Activated CD4-positive, alpha-beta T cell treated with anti-CD3 and anti-CD28 coated beads for 36 hours (primary cell): Measurements from ENCODE around the gene KDM2B. TPM values are rescaled to one million over a fixed set of nuclear protein-coding genes. Genes with fewer than 3 reads are reported as not detected.
A peak's percentile ranks its signal among the peaks of the same experiment; 100 is the strongest.

Source experiments
- ATAC-seq: fragments of 200-7000 bp; cut with Tn5 transposase; one replicate; pipeline ENCODE4 v1.10.0; 2021; ENCODE audit warnings: mild to moderate bottlenecking, moderate library complexity
- CTCF ChIA-PET: fragments of 350-600 bp; sonication (Branson Sonifier 250); formaldehyde crosslinking; loops from one replicate; lab custom pipeline; 2021; ENCODE audit warnings: antibody characterized with exemption; lab: Charles Lee
- POLR2A ChIA-PET: fragments of 350-600 bp; sonication (Branson Sonifier 250); formaldehyde crosslinking; loops from one replicate; lab custom pipeline; 2021; ENCODE audit warnings: antibody characterized with exemption, inconsistent platforms; lab: Charles Lee
- DNase-seq: peaks from one replicate; pipeline ENCODE4 v3.0.0-alpha.2; 2020
- H3K27ac Mint-ChIP-seq: one replicate; pipeline ENCODE4 v1.8.0; 2021; ENCODE audit warnings: mixed read lengths
- H3K27me3 Mint-ChIP-seq: one replicate; pipeline ENCODE4 v1.8.0; 2021; ENCODE audit warnings: mixed read lengths
- H3K36me3 Mint-ChIP-seq: one replicate; pipeline ENCODE4 v1.8.0; 2021; ENCODE audit warnings: low read depth, mixed read lengths
- H3K4me1 Mint-ChIP-seq: one replicate; pipeline ENCODE4 v1.8.0; 2021; ENCODE audit warnings: mixed read lengths
- H3K4me3 Mint-ChIP-seq: one replicate; pipeline ENCODE4 v1.8.0; 2021; ENCODE audit warnings: mild to moderate bottlenecking, moderate library complexity, mixed read lengths
- H3K9me3 Mint-ChIP-seq: one replicate; pipeline ENCODE4 v1.8.0; 2021; ENCODE audit warnings: low read depth, mixed read lengths
- intact Hi-C, 2 experiments: fragments of 100-400 bp; cut with DNase I in 1 of 2; cut with micrococcal nuclease in 1 of 2; formaldehyde crosslinking; loops; one replicate each; pipeline versions ENCODE4 v1.14.2 to v1.15.1; 2022 to 2024; cut with DNase I, micrococcal nuclease
- total RNA-seq, 2 experiments: library from RNA; stranded (reverse); gene quantifications; one replicate each; pipeline ENCODE4 v1.2.3, GENCODE V29; 2021

KDM2B gene
- total RNA-seq, 2 experiments from 2014 or later = 39.2 to 48.7 TPM

- Mint-ChIP-seq H3K27me3 (no peaks in the 10 kb centered on the region), H3K4me3 (no peak overlapping the region), H3K9me3 (no peaks in the 10 kb centered on the region), H3K27ac (no peak overlapping the region), H3K4me1 (no peaks in the 10 kb centered on the region), H3K36me3 (peaks cover 4% of the 10 kb centered on the region)
- DNase-seq (no peak), ATAC-seq (peak; percentile 12)
- intact Hi-C loops = no loop called here
- CTCF ChIA-PET = no interaction called here
- POLR2A ChIA-PET = no interaction called here
Measured at GRCh38 chr12:121514184-121514742, 66.6 kb downstream of the KDM2B start.

DNA sequence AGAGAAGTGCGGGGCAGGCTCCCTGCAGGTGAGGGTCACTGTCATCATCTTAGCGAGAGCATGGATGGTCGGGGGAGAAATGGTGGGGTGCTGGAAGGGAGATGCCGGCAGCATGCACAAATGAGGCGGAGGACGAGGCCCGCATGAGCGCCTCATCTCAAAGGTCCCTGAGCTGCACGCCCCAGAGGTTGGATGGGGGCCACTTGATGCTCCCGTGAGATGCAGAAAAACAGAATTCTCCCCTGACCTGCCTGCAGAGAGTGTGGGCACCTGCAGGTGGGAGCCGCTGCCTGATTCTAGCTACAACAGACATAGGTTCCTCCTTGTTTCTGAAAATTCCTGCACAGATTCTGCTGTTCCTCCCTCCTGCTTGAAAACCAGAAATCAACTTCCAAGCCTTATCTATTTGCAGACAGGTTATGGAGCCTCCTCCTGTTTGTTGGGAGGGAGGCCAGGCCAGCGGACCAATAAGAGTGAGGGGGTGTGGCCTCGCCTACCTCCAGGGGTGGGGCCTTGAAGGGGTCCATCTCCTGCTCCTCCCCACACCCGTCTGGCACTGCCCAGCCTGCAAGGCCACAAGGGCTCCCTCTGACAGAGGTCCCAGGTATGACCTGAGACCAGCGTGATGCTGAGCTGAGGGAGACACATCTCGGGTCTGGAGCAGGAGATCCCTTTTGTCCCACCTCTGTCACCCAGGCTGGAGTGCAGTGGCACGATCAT, 67.2 kb downstream of the KDM2B start:
- H3K4me3 Mint-ChIP-seq = no peak overlapping the region
- peak; percentile 77 for ATAC-seq
- H3K36me3 Mint-ChIP-seq = peaks cover 5% of the 10 kb centered on the region
- intact Hi-C loops = no loop called here
- H3K4me1 Mint-ChIP-seq = no peaks in the 10 kb centered on the region
- DNase-seq = peak; percentile 39
- POLR2A ChIA-PET = no interaction called here
- CTCF ChIA-PET = interaction anchor here (0.6 kb wide), 1 partner anchor 70 kb away, joined by 3 read pairs; no protein-coding TSS in a partner anchor
- H3K9me3 Mint-ChIP-seq = no peaks in the 10 kb centered on the region
- no peak overlapping the region for H3K27ac Mint-ChIP-seq
- H3K27me3 Mint-ChIP-seq = no peaks in the 10 kb centered on the region

GRCh38 chr12:121512561-121512960, 68.3 kb downstream of the KDM2B start:
- no peak for ATAC-seq
- H3K9me3 Mint-ChIP-seq = no peaks in the 10 kb centered on the region
- CTCF ChIA-PET = no interaction called here
- intact Hi-C loops = no loop called here
- no peaks in the 10 kb centered on the region for H3K27me3 Mint-ChIP-seq
- no peak overlapping the region for H3K4me3 Mint-ChIP-seq
- no peaks in the 10 kb centered on the region for H3K4me1 Mint-ChIP-seq
- H3K36me3 Mint-ChIP-seq = peaks cover 11% of the 10 kb centered on the region
- POLR2A ChIA-PET = no interaction called here
- no peak overlapping the region for H3K27ac Mint-ChIP-seq
- DNase-seq = no peak

DNA sequence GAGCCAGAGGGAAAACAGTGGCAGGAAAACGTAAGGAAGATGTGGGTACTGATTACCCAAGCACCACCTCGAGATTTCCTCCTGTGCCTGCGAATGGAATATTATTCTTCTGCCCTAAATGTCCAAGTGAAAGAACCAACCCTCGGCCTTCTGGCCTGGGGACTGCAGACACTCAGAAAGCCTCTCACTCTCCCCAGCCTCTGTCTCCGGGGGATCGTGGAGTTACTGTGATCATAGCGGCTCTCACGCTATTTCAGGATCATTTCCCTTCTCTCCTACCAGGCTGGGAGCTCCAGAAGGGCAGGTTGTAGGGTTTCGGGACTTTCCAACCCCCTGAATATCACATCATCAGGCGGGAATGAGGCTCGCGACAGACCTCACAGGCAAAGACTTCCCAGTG, 68.9 kb downstream of the KDM2B start:
- ChIA-PET CTCF (interaction anchor here (5.0 kb wide), 1 partner anchor 13 kb away, joined by 25 read pairs; no protein-coding TSS in a partner anchor), POLR2A (no interaction called here)
- H3K27me3 Mint-ChIP-seq = no peaks in the 10 kb centered on the region
- H3K36me3 Mint-ChIP-seq = peaks cover 12% of the 10 kb centered on the region
- no peaks in the 10 kb centered on the region for H3K4me1 Mint-ChIP-seq
- ATAC-seq = no peak
- intact Hi-C loops = no loop called here
- H3K4me3 Mint-ChIP-seq = no peak overlapping the region
- H3K27ac Mint-ChIP-seq = no peak overlapping the region
- H3K9me3 Mint-ChIP-seq = no peaks in the 10 kb centered on the region
- DNase-seq = no peak

DNA sequence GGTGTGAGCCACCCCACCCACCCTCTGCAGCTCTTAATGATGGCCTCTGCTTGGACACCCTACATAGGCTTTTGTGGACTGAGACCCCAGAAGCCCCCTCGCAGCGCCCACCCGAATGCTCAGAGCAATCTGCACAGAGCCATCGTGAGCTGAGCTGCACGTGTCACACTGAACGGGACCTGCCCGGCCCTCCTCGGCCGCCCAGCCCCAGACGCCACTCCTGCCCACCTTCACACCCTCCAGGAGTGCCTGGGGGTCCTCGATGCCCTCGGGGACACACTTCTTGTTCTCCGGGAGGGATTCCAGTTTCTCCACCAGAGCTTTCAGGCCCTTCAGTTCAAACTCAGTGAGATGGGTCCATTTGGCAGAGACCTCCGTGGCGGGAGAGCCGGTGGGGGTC, 71.5 kb downstream of the KDM2B start:
- ChIA-PET POLR2A (no interaction called here), CTCF (interaction anchor here (5.0 kb wide), 1 partner anchor 11 kb away, joined by 25 read pairs; no protein-coding TSS in a partner anchor)
- no peak overlapping the region for H3K27ac Mint-ChIP-seq
- no peak for DNase-seq
- H3K36me3 Mint-ChIP-seq = peaks cover 12% of the 10 kb centered on the region
- no peak overlapping the region for H3K4me3 Mint-ChIP-seq
- ATAC-seq = no peak
- H3K27me3 Mint-ChIP-seq = no peaks in the 10 kb centered on the region
- no peaks in the 10 kb centered on the region for H3K4me1 Mint-ChIP-seq
- H3K9me3 Mint-ChIP-seq = no peaks in the 10 kb centered on the region
- intact Hi-C loops = no loop called here

DNA sequence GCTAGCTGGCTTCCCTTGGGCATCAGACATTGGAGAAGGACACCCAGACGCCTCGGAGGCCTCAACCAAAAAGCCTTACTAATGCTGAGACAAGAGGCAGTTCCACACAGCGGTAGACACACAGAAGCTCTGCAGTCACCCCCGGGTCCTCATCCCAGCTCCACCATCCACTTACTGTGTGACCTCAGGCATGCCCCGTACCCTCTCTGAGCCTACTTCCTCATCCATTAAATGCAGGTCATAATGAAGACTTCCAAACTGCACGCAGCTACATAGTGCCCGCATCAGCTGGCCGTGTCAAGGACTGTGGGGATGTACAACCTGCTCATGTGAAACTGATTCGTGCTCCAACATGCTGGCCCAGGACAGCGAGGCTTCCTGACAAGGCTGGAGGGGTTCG, 72.3 kb downstream of the KDM2B start:
- intact Hi-C loops = no loop called here
- Mint-ChIP-seq H3K4me1 (peaks cover 2% of the 10 kb centered on the region), H3K9me3 (no peaks in the 10 kb centered on the region), H3K27ac (no peak overlapping the region), H3K36me3 (peaks cover 12% of the 10 kb centered on the region), H3K27me3 (no peaks in the 10 kb centered on the region), H3K4me3 (no peak overlapping the region)
- CTCF ChIA-PET = interaction anchor here (1.1 to 5.0 kb wide), 2 partner anchors 10 to 14 kb away, joined by 9 to 25 read pairs; no protein-coding TSS in a partner anchor
- POLR2A ChIA-PET = no interaction called here
- ATAC-seq (no peak), DNase-seq (no peak)

- intact Hi-C loops = no loop called here
- ATAC-seq (no peak), DNase-seq (no peak)
- Mint-ChIP-seq H3K27ac (no peak overlapping the region), H3K36me3 (peaks cover 12% of the 10 kb centered on the region), H3K4me1 (peaks cover 8% of the 10 kb centered on the region), H3K4me3 (no peak overlapping the region), H3K9me3 (no peaks in the 10 kb centered on the region), H3K27me3 (no peaks in the 10 kb centered on the region)
- ChIA-PET CTCF (interaction anchor here (1.1 to 5.0 kb wide), 2 partner anchors 9 to 14 kb away, joined by 9 to 25 read pairs; no protein-coding TSS in a partner anchor), POLR2A (no interaction called here)
Measured at GRCh38 chr12:121507984-121508383, 72.8 kb downstream of the KDM2B start.

- H3K36me3 Mint-ChIP-seq = peaks cover 12% of the 10 kb centered on the region
- no peak overlapping the region for H3K27ac Mint-ChIP-seq
- no peak overlapping the region for H3K4me3 Mint-ChIP-seq
- POLR2A ChIA-PET = no interaction called here
- no peaks in the 10 kb centered on the region for H3K27me3 Mint-ChIP-seq
- no peak for DNase-seq
- no peaks in the 10 kb centered on the region for H3K9me3 Mint-ChIP-seq
- no peak for ATAC-seq
- CTCF ChIA-PET = interaction anchor here (0.6 to 5.0 kb wide), 2 partner anchors 9 to 169 kb away, joined by 3 to 25 read pairs; no protein-coding TSS in a partner anchor
- intact Hi-C loops = no loop called here
- peaks cover 8% of the 10 kb centered on the region for H3K4me1 Mint-ChIP-seq
Measured at GRCh38 chr12:121507245-121507644, 73.6 kb downstream of the KDM2B start.

GRCh38 chr12:121505513-121505912, 75.3 kb downstream of the KDM2B start:
- H3K27me3 Mint-ChIP-seq = no peaks in the 10 kb centered on the region
- peaks cover 12% of the 10 kb centered on the region for H3K36me3 Mint-ChIP-seq
- intact Hi-C loops = no loop called here
- H3K4me3 Mint-ChIP-seq = no peak overlapping the region
- H3K4me1 Mint-ChIP-seq = peaks cover 8% of the 10 kb centered on the region
- ATAC-seq = no peak
- POLR2A ChIA-PET = no interaction called here
- no peak for DNase-seq
- CTCF ChIA-PET = interaction anchor here (0.8 kb wide), 1 partner anchor 26 kb away, joined by 3 read pairs; no protein-coding TSS in a partner anchor
- peak overlapping the region; percentile 5 for H3K27ac Mint-ChIP-seq
- no peaks in the 10 kb centered on the region for H3K9me3 Mint-ChIP-seq

DNA sequence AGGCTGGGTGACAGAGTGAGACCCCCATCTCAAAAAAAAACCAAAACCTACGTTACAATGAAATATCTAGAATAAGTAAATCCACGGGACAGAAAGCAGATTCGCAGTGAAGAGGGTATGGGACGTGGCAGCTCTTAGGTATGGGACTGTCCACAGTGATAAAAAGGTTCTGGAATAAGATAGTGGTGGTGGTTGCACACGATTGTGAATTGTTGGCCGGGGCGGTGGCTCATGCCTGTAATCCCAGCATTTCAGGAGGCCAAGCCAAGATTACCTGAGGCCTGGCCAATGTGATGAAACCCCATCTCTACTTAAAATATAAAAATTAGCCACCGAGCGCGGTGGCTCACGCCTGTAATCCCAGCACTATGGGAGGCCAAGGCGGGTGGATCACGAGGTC, 76.3 kb downstream of the KDM2B start:
- ATAC-seq (no peak), DNase-seq (no peak)
- H3K27ac Mint-ChIP-seq = no peak overlapping the region
- POLR2A ChIA-PET = no interaction called here
- no peaks in the 10 kb centered on the region for H3K9me3 Mint-ChIP-seq
- peaks cover 8% of the 10 kb centered on the region for H3K36me3 Mint-ChIP-seq
- no peak overlapping the region for H3K4me3 Mint-ChIP-seq
- CTCF ChIA-PET = no interaction called here
- H3K27me3 Mint-ChIP-seq = no peaks in the 10 kb centered on the region
- intact Hi-C loops = loop anchor here (5.0 kb wide), 2 partner anchors 123 to 268 kb away; partner anchors contain the start of gene ORAI1 (in 1 of the 2)
- peaks cover 11% of the 10 kb centered on the region for H3K4me1 Mint-ChIP-seq

GRCh38 chr12:121503395-121503794, 77.4 kb downstream of the KDM2B start:
- ChIA-PET POLR2A (no interaction called here), CTCF (interaction anchor here (0.6 to 2.1 kb wide), 7 partner anchors 9 to 208 kb away, joined by 3 to 10 read pairs (median 4); no protein-coding TSS in a partner anchor)
- Mint-ChIP-seq H3K27ac (peak overlapping the region; percentile 65), H3K4me1 (peaks cover 11% of the 10 kb centered on the region), H3K27me3 (no peaks in the 10 kb centered on the region), H3K36me3 (peaks cover 5% of the 10 kb centered on the region), H3K9me3 (no peaks in the 10 kb centered on the region), H3K4me3 (no peak overlapping the region)
- ATAC-seq (no peak), DNase-seq (no peak)
- intact Hi-C loops = loop anchor here (5.0 kb wide), 2 partner anchors 124 to 269 kb away; partner anchors contain the start of gene ORAI1 (in 1 of the 2)
